Measurements from ENCODE around the gene SPRY2.

GRCh38 chr13:80359778-80360452 is 19.0 kb upstream of the SPRY2 start:
- no peak for TF ChIP-seq CTCF (IDR thresholded peaks at IDR 0.05 in 2 of 3, conservative IDR thresholded peaks at IDR 0.05 in 1 of 3; ENCODE audit: borderline replicate concordance in 1 of 3, insufficient read depth in 1 of 3, low read depth in 2 of 3, low read length in 2 of 3)
- TF ChIP-seq EZH2 (IDR thresholded peaks at IDR 0.05): no peak
- no peak for TF ChIP-seq RAD21 (IDR thresholded peaks at IDR 0.05; ENCODE audit: low read depth)
- TF ChIP-seq MAX (IDR thresholded peaks at IDR 0.05): no peak
- TF ChIP-seq YY1 (IDR thresholded peaks at IDR 0.05; ENCODE audit: extremely low read depth, insufficient replicate concordance, low read depth, low read length): no peak
- TF ChIP-seq CEBPB (IDR thresholded peaks at IDR 0.05; ENCODE audit: low read depth): no peak
- TF ChIP-seq POLR2A (IDR thresholded peaks at IDR 0.05; ENCODE audit: borderline replicate concordance, extremely low read depth, insufficient read depth, insufficient read length): no peak
- no peak for TF ChIP-seq SIN3A (IDR thresholded peaks at IDR 0.05; ENCODE audit: low read depth)
- no peak for TF ChIP-seq ZFX (IDR thresholded peaks at IDR 0.05)

Measured in HCT116 (cell line).